Stimulated activated CD8-positive, alpha-beta memory T cell treated with anti-CD3 and anti-CD28 coated beads, Interleukin-7, amount 100 ng/mL, for 4 hours (primary cell): ENCODE results near the gene CDY2A.
"Not testable (repeated sequence)": the region's sequence is repeated elsewhere in the genome, so short reads cannot be mapped to it uniquely, and the experiment has no call there.

Experiments used
- DNase-seq, 2 donors: peaks; one replicate each; pipeline ENCODE4 v3.0.0-alpha.2; 2020; ENCODE audit warnings: low read depth in 2 of 2

The CDY2A gene

GRCh38 chrY:18025487-18025886, at the start of gene CDY2A:
CDY2A (plus strand) TSS chrY:18025787; CDS start chrY:18026115, 328 bp downstream.
- not testable (repeated sequence) for DNase-seq

- DNase-seq, result not testable (repeated sequence)
These were observed 28.0 kb upstream of the CDY2A start for GRCh38 chrY:17997586-17997985.

DNA sequence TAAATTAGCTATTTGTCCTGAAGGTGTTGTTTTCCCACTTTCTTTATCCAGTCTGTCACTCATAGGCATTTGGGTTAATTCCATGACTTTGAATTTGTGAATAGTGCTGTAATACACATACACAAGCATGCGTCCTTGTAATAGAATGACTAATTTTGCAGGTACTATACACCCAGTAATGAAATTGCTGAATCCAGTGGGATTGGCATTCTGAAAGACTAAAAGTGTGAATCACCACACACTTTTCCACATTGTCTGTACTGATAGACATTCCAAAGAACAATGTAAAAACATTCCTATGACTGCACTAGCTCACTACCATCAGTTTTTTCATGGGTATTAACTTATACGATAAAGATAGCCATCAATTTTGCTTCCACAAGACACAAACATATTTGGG, 27.3 kb upstream of the CDY2A start:
- not testable (repeated sequence) for DNase-seq

DNA sequence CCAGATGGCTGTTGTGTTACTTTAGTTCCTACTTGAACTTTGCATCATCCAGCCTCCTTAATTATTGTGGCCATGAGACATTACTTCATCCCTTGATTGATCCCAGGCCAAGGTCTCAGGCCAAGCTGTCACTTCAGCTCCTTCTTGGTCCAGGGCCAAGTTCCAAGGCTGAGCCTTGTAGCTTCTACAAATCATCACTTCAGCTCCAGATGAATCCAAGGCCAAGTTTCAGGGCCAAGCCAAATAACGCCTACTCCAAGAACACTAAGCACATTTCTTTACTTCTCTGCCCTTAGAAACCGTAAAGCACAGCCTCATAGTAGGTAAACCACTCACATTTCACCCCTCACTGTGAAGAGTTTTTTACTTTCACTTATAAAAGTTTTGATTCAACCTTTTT, 1.7 kb upstream of the CDY2A start:
- DNase-seq, result not testable (repeated sequence)

GRCh38 chrY:18028845-18029244, 3.3 kb downstream of the CDY2A start:
- not testable (repeated sequence) for DNase-seq

DNA sequence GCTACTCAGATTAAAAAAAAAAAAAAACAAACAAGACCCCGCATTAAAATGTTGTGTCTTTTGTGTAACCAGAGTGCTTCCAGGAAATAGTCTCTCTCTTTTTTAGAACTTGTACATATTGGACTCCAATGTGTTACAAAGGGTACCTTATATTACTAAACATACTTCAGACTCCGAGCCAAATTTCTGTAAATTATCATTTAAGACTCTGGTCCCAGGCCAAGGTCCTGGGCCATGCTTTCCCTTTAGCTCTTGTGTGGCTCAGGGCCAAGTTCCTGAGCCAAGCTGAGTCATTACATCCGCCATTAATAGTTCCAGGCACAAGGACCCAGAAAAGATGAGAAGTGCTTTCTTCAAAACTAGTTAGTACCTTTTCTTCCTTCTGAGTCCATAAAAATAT, 4.6 kb downstream of the CDY2A start:
- not testable (repeated sequence) for DNase-seq

DNA sequence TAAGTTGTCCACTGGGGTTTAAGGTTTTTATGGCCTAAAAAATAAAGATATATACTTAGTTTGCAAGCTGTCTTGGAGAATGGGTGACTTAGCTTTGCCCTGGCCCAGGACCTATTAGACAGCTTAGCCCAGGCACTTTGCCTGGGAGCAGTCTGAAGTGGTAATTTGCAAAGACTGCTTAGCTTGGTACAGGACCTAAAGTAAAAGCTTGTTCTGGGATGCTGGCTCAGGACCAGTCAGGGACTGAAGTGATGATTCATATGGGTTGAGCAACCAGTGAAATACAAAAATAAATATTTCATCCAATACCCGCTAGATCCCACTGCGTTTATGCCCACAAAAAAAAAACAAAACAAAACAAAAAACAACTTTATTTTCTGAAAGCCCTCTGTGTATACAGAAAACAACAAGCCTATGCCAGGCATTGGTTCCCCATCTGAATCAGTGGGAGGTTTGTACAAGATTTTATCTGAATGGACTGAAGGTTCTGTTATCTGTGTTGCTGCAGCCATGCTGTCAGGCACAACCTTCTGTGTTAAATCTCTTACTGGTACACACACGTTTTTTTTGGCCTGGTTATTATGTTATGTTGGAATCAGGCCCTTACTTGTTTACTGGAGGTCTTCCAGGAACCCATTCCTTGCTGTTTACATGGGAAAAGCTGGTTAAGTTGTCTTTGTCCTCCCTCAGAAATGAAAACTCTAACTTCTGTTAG, 8.7 kb downstream of the CDY2A start:
- DNase-seq, result not testable (repeated sequence)

GRCh38 chrY:18034864-18035263, 9.3 kb downstream of the CDY2A start:
- DNase-seq, result not testable (repeated sequence)

DNA sequence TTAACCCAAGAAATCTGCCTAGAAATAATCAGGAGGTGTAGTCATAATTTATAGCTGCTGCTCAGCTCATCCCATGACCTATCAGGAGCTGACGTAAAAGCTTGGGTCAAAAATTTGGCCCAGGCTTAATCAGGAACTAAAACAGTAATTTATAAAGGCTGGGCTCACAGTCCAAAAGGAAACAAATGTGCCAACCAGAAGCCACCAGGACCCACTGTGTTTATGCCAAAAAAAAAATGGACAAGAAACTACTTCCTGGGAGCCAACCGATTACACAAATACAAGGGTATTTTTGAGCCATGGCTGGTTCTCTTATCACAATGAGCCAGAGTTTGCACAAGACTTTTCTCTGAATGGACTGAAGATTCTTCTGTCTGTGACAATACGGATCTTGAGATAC, 19.4 kb downstream of the CDY2A start:
- DNase-seq, result not testable (repeated sequence)

GRCh38 chrY:18048149-18049040, 22.8 kb downstream of the CDY2A start:
- DNase-seq, result not testable (repeated sequence)

DNA sequence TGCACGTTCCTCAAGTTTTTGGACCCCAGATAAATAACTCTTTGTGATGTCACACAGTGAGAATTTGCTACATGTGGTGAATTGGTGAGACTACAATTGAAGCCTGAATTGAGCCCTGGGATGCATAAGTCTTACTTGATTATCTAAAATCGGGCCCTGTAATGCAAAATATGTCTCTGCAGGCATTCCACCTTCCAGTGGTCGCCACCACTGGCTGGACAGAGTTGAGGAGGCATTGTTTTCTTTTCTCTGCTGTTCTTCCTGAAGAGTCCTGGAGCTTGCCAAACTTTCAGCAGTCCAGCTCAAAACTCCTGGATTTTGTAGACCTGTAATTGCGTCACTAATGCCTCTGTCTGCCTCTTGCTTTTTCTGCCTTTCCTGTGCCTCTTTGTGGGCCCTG, 23.5 kb downstream of the CDY2A start:
- not testable (repeated sequence) for DNase-seq

GRCh38 chrY:18056473-18056872, 30.9 kb downstream of the CDY2A start:
- DNase-seq, result not testable (repeated sequence)

DNA sequence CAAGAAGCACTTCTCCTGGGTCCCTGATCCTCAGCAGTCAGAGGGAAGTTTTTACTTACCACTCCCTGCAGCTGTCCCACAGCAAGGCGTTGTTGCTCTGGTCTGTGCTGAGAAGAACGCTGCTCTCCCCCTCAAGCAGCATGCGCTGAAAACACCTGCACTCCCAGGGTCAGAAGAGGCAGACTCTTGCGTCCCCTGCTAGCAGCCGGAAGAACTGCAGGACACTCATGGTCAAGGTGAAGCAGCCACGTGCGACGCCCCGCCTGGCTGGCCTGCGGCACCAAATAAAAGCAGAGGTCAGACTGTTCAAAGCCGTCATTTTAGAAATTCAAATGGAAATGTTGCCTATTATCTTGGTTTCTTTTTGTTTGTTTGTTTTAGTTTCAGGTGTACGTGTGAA, 47.9 kb downstream of the CDY2A start:
- DNase-seq, result not testable (repeated sequence)
